Measurements from ENCODE around the gene COL27A1. TPM values are rescaled to one million over a fixed set of nuclear protein-coding genes. Genes with fewer than 3 reads are reported as not detected.

Gene COL27A1
- total and polyA plus RNA-seq, 8 donors: 9.7 to 109 (median 19.6) TPM

- Histone ChIP-seq H3K4me3 (no peak overlapping the region), H3K9me3 (no peaks in the 10 kb centered on the region), H3K4me1 (no peaks in the 10 kb centered on the region), H3K27me3 (no peaks in the 10 kb centered on the region), H3K27ac (no peak overlapping the region), H3K36me3 (peaks cover 0 to 6% (median 0%) of the 10 kb centered on the region in 3 donors)
- peak in 4 of 6 donors; percentile 7 to 55 (median 28) for DNase-seq
- ATAC-seq: no peak
- WGBS, 2 donors: 93 to 100% methylated on average over 4 of the region's 4 CpGs
- TF ChIP-seq, protein P1, sequence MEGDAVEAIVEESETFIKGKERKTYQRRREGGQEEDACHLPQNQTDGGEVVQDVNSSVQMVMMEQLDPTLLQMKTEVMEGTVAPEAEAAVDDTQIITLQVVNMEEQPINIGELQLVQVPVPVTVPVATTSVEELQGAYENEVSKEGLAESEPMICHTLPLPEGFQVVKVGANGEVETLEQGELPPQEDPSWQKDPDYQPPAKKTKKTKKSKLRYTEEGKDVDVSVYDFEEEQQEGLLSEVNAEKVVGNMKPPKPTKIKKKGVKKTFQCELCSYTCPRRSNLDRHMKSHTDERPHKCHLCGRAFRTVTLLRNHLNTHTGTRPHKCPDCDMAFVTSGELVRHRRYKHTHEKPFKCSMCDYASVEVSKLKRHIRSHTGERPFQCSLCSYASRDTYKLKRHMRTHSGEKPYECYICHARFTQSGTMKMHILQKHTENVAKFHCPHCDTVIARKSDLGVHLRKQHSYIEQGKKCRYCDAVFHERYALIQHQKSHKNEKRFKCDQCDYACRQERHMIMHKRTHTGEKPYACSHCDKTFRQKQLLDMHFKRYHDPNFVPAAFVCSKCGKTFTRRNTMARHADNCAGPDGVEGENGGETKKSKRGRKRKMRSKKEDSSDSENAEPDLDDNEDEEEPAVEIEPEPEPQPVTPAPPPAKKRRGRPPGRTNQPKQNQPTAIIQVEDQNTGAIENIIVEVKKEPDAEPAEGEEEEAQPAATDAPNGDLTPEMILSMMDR (IDR thresholded peaks at IDR 0.05): no peak
- FAIRE-seq: no peak
- intact Hi-C loops (cut with DNase I): no loop called here
These were observed 145.0 kb downstream of the COL27A1 start for GRCh38 chr9:114300153-114300845.

DNA sequence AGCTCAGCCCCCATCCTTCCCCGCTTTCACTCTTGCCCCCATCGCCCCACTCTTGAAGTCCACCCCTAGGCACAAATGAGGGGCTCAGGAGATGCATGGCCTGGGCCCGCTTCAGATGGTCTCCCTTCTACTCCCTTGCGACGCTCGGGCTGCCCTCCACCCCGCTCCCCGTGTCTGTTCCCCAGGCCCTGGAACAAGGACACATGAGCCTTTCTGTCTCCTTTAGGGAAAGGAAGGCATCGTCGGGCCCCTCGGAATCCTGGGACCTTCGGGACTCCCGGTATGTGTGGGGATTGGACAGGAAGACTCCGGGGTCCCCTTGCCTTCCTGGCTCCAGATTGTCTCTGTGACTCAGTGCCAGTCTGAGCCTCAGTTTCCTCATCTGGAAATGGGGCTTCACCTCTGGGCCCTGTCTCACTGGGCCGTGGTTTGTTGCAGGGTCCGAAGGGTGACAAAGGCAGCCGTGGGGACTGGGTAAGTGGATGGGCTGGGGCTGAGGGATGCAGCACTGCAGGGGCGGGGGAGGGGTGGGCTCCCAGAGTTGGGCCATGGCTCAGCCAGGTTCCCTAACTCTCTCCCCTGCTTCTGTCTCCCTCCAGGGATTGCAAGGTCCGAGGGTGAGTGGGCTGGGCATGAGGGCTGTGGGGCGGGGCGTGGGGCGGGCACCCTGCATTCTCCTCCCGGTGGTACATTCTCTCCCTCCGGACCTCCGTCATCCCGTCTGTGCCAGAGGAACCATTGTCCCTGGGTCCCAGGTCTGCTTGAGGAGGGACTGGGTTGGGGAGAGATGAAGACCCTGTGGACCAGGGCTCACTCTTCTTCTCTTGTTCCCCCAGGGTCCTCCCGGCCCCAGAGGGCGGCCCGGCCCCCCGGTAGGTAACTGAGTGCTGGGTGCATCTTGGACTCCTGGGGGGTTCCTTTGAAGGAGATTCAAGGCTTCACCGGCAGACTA, 145.8 kb downstream of the COL27A1 start:
- Histone ChIP-seq H3K36me3 (no peaks in the 10 kb centered on the region), H3K4me1 (no peaks in the 10 kb centered on the region), H3K27ac (no peak overlapping the region), H3K27me3 (no peaks in the 10 kb centered on the region), H3K9me3 (no peaks in the 10 kb centered on the region), H3K4me3 (no peak overlapping the region)
- WGBS, 2 donors: 92 to 93% methylated on average over 30 to 31 of the region's 31 CpGs
- ATAC-seq (no peak), DNase-seq (peak in 4 of 6 donors; percentile 7 to 57 (median 21)), FAIRE-seq (no peak)
- TF ChIP-seq, protein P1 (IDR thresholded peaks at IDR 0.05): no peak
- intact Hi-C loops (cut with DNase I): no loop called here

GRCh38 chr9:114301798-114302565, 146.6 kb downstream of the COL27A1 start:
- Histone ChIP-seq H3K27me3 (no peaks in the 10 kb centered on the region), H3K9me3 (no peaks in the 10 kb centered on the region), H3K4me1 (no peaks in the 10 kb centered on the region), H3K27ac (no peak overlapping the region), H3K4me3 (no peak overlapping the region), H3K36me3 (no peaks in the 10 kb centered on the region)
- intact Hi-C loops (cut with DNase I): no loop called here
- TF ChIP-seq, protein P1 (IDR thresholded peaks at IDR 0.05): no peak
- DNase-seq (peak in 1 of 6 donors; percentile 4), ATAC-seq (no peak), FAIRE-seq (no peak)
- WGBS, 2 donors: 81 to 88% methylated on average over 15 of the region's 15 CpGs

DNA sequence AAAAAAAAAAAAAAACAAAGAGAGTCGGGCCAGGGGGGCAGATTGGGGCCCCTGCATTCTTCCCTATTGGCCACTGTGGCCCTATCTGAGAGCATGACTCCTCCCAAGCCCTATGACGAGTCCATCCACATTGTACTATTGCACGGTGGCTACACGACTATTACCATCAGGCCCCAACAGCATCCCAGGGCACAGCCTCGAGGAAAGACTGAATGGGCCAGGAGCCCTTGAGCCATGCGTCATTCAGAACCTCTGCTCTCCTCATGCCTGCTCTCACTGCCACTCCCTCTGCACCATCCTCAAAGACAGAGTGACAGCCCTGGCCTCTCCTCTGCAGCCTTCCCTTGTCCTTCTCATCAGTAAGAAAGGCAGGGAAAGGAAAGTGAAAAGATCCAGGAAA, 147.4 kb downstream of the COL27A1 start:
- no peaks in the 10 kb centered on the region for H3K27me3 ChIP-seq
- H3K4me3 ChIP-seq: no peak overlapping the region
- no peaks in the 10 kb centered on the region for H3K36me3 ChIP-seq
- H3K27ac ChIP-seq: no peak overlapping the region
- 78 to 89% methylated on average over 6 of the region's 6 CpGs for WGBS, 2 donors
- TF ChIP-seq, protein P1 (IDR thresholded peaks at IDR 0.05): no peak
- no peak for FAIRE-seq
- intact Hi-C loops (cut with DNase I): no loop called here
- no peaks in the 10 kb centered on the region for H3K4me1 ChIP-seq
- peak in 2 of 6 donors; percentile 3 to 4 for DNase-seq
- no peaks in the 10 kb centered on the region for H3K9me3 ChIP-seq
- ATAC-seq: no peak
